OCI-LY7 (cell line): ENCODE measurements around the gene PGAP2. TPM values are rescaled to one million over a fixed set of nuclear protein-coding genes. Genes with fewer than 3 reads are reported as not detected.

Experiments used
- BruUV-seq: library from RNA; stranded (reverse); fragments of 400-500 nt; replicated peaks from 2 replicates; lab custom pipeline; 2021; lab: Mats Ljungman, UMichigan
- CTCF ChIA-PET: fragments of 300-600 bp; sonication (Branson Sonifier 250); formaldehyde crosslinking; loops from one replicate; lab custom pipeline; 2022; ENCODE audit warnings: antibody characterized with exemption; ENCODE audit not compliant: unreplicated experiment; lab: Charles Lee
- POLR2A ChIA-PET: fragments of 300-600 bp; sonication (Branson Sonifier 250); formaldehyde crosslinking; loops from one replicate; lab custom pipeline; 2022; ENCODE audit warnings: antibody characterized with exemption; lab: Charles Lee
- DNase-seq: peaks from one replicate; pipeline ENCODE4 v3.0.0-alpha.2; 2015; ENCODE audit warnings: low spot score
- H2AFZ ChIP-seq: fragments of 200-600 bp; sonication (generic), shearing (Covaris generic); 2 replicates; pipeline ENCODE4 v1.6.1; 2014; ENCODE audit warnings: mild to moderate bottlenecking, antibody characterized with exemption, low read length, moderate library complexity
- H3K27ac ChIP-seq: fragments of 200-600 bp; sonication (generic); 2 replicates; pipeline ENCODE4 v1.5.1; 2014; ENCODE audit warnings: mixed run types, low read depth, mild to moderate bottlenecking, moderate library complexity, low read length, inconsistent platforms; ENCODE audit not compliant: poor library complexity, severe bottlenecking
- H3K36me3 ChIP-seq: fragments of 200-600 bp; sonication (generic); 2 replicates; pipeline ENCODE4 v1.6.1; 2014; ENCODE audit warnings: mild to moderate bottlenecking, antibody characterized with exemption, low read length, moderate library complexity, mixed read lengths; ENCODE audit not compliant: insufficient read depth
- H3K4me1 ChIP-seq: fragments of 200-600 bp; sonication (generic); 2 replicates; pipeline ENCODE4 v1.5.1; 2014; ENCODE audit warnings: mild to moderate bottlenecking, low read length; ENCODE audit not compliant: insufficient read depth, poor library complexity, severe bottlenecking
- H3K4me2 ChIP-seq: fragments of 200-600 bp; sonication (generic); 2 replicates; pipeline ENCODE4 v1.6.1; 2014; ENCODE audit warnings: mild to moderate bottlenecking, low read length
- H3K4me3 ChIP-seq: fragments of 200-600 bp; sonication (generic); 2 replicates; pipeline ENCODE4 v1.5.1; 2014; ENCODE audit warnings: mild to moderate bottlenecking, low read depth, low read length; ENCODE audit not compliant: poor library complexity, severe bottlenecking
- H3K79me2 ChIP-seq: fragments of 200-600 bp; sonication (generic); 2 replicates; pipeline ENCODE4 v1.6.1; 2016; ENCODE audit warnings: low read depth, mild to moderate bottlenecking, low read length, moderate library complexity, mixed read lengths; ENCODE audit not compliant: insufficient read depth
- H3K9me2 ChIP-seq: fragments of 200-600 bp; sonication (generic); 2 replicates; pipeline ENCODE4 v1.6.1; 2016; ENCODE audit warnings: mild to moderate bottlenecking, low read length, mixed read lengths; ENCODE audit not compliant: insufficient read depth
- H3K9me3 ChIP-seq: fragments of 200-600 bp; sonication (generic); 2 replicates; pipeline ENCODE4 v1.6.1; 2014; ENCODE audit warnings: mild to moderate bottlenecking, mixed run types, low read length, mixed read lengths
- H4K20me1 ChIP-seq: fragments of 200-600 bp; sonication (generic); 2 replicates; pipeline ENCODE4 v1.6.1; 2014; ENCODE audit warnings: mild to moderate bottlenecking, antibody characterized with exemption, low read length, moderate library complexity, mixed read lengths; ENCODE audit not compliant: insufficient read depth
- CTCF ChIP-seq: fragments of 200-600 bp; sonication (generic); conservative IDR thresholded peaks from 2 replicates; pipeline ENCODE4 v1.5.1; 2014; ENCODE audit warnings: mild to moderate bottlenecking, antibody characterized with exemption, low read length, moderate library complexity, mixed read lengths
- EZH2phosphoT487 ChIP-seq: fragments of 200-600 bp; sonication (generic); IDR thresholded peaks from 2 replicates; pipeline ENCODE4 v1.6.1; 2018; ENCODE audit warnings: low read depth, borderline replicate concordance, mild to moderate bottlenecking, mixed run types, antibody characterized with exemption, low read length, moderate library complexity, mixed read lengths
- intact Hi-C: fragments of 100-400 bp; cut with micrococcal nuclease; formaldehyde crosslinking; loops from one replicate; pipeline ENCODE4 v1.10.0; 2022; ENCODE audit not compliant: unreplicated experiment
- total RNA-seq, 2 experiments: library from RNA; depleted of rRNA in 1 of 2; stranded (reverse); fragments of >200 nt in 1 of 2; shearing (Covaris generic) in 1 of 2; gene quantifications; 2 replicates each; pipeline ENCODE4 v1.2.3, GENCODE V29; 2014 to 2022

PGAP2 gene
- total RNA-seq, 2 experiments from 2014 or later, result 23.9 to 44.0 TPM

- Histone ChIP-seq H2AFZ (no peak overlapping the region), H4K20me1 (no peaks in the 10 kb centered on the region), H3K27ac (no peak overlapping the region), H3K4me3 (no peak overlapping the region), H3K36me3 (no peaks in the 10 kb centered on the region), H3K9me3 (no peaks in the 10 kb centered on the region), H3K9me2 (no peaks in the 10 kb centered on the region), H3K4me2 (no peak overlapping the region), H3K4me1 (peaks cover 13% of the 10 kb centered on the region), H3K79me2 (no peaks in the 10 kb centered on the region)
- DNase-seq, result no peak
- intact Hi-C loops, result no loop called here
- TF ChIP-seq EZH2phosphoT487 (no peak), CTCF (no peak)
- ChIA-PET CTCF (no interaction called here), POLR2A (interaction anchor here (1.0 to 1.6 kb wide), 2 partner anchors 26 to 32 kb away, joined by 3 to 5 read pairs; no protein-coding TSS in a partner anchor)
- no TSS peak for BruUV-seq
Observed at GRCh38 chr11:3809624-3809928, 1.2 kb downstream of the PGAP2 start.

GRCh38 chr11:3810446-3810845 lies 2.1 kb downstream of the PGAP2 start:
- no TSS peak for BruUV-seq
- no peak for DNase-seq

More at GRCh38 chr11:3810446-3810845, 2.1 kb downstream of the PGAP2 start:
- Histone ChIP-seq H2AFZ (no peak overlapping the region), H3K79me2 (no peaks in the 10 kb centered on the region), H3K36me3 (no peaks in the 10 kb centered on the region), H3K9me3 (no peaks in the 10 kb centered on the region), H4K20me1 (no peaks in the 10 kb centered on the region), H3K4me1 (peaks cover 13% of the 10 kb centered on the region), H3K4me2 (no peak overlapping the region), H3K27ac (no peak overlapping the region), H3K9me2 (no peaks in the 10 kb centered on the region), H3K4me3 (no peak overlapping the region)
- TF ChIP-seq CTCF, result no peak
- no peak for TF ChIP-seq EZH2phosphoT487
- intact Hi-C loops, result no loop called here
- POLR2A ChIA-PET, result interaction anchor here (0.7 to 0.9 kb wide), 3 partner anchors 19 to 44 kb away, joined by 3 to 4 read pairs (median 3); no protein-coding TSS in a partner anchor
- CTCF ChIA-PET, result interaction anchor here (0.5 kb wide), 1 partner anchor 26 kb away, joined by 3 read pairs; no protein-coding TSS in a partner anchor
